PC-3 (cell line): ENCODE measurements around the gene PSAP.

Experiments used
- CTCF ChIP-seq: fragments of 300-600 bp; sonication (generic); conservative IDR thresholded peaks from 2 replicates; pipeline ENCODE4 v1.5.1; 2017; ENCODE audit warnings: antibody characterized with exemption, low read depth, mild to moderate bottlenecking, low read length
- EZH2 ChIP-seq: fragments of 300-600 bp; sonication (generic); IDR thresholded peaks from one replicate; pipeline ENCODE4 v1.6.1; 2017; ENCODE audit warnings: antibody characterized with exemption, mild to moderate bottlenecking, low read length; ENCODE audit not compliant: unreplicated experiment
- EZH2phosphoT487 ChIP-seq: fragments of 300-600 bp; sonication (generic); IDR thresholded peaks from 2 replicates; pipeline ENCODE4 v1.6.1; 2018; ENCODE audit warnings: mild to moderate bottlenecking, antibody characterized with exemption, low read length, borderline replicate concordance

- TF ChIP-seq CTCF (no peak), EZH2phosphoT487 (no peak), EZH2 (no peak)
These were observed 12.5 kb downstream of the PSAP start for GRCh38 chr10:71838264-71839211.
